GM21825 (cell line): Measurements from ENCODE around the gene BIRC5.
"Not testable (repeated sequence)": the region's sequence is repeated elsewhere in the genome, so short reads cannot be mapped to it uniquely, and the experiment has no call there.

Experiments used
- ATAC-seq: cut with Tn5 transposase; IDR thresholded peaks from one replicate; pipeline ENCODE4 v1.9.1; 2021; ENCODE audit warnings: mild to moderate bottlenecking, moderate library complexity; ENCODE audit not compliant: unreplicated experiment

BIRC5 gene

DNA sequence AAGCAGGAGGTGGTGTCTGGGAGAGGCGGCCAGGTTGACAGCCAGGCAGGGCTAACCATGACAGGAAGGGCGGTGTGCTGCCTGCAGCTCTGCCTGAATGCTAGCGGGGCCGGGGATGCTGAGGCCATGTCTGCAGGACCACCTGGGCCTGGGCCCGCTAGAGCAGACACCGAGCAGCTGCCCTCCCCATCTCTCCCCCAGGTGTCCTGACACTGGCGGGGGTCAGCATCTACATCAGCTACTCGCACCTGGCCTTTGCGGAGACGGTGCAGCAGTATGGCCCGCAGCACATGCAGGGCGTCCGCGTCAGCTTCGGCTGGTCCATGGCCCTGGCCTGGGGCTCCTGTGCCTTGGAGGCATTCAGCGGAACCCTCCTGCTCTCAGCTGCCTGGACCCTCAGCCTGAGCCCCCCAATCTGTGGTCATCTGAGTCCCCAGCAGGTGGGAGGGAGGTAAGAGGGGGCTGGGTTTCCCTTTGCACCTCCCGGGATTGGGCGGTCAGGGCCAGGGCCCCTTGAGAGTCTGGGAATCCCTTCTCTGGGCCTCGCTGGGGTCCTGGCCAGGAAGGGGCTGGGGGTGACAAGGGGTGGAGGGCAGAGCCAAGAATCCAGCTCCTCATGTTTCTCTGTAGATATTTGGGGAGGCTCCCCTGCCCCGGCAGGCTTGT is 24.9 kb downstream of the BIRC5 start:
- ATAC-seq = no peak

- ATAC-seq = no peak
Observed at GRCh38 chr17:78239489-78239931, 25.5 kb downstream of the BIRC5 start.

- no peak for ATAC-seq
Observed at GRCh38 chr17:78240012-78240655, 26.1 kb downstream of the BIRC5 start.

GRCh38 chr17:78240839-78241238 is 26.8 kb downstream of the BIRC5 start:
- ATAC-seq = no peak

DNA sequence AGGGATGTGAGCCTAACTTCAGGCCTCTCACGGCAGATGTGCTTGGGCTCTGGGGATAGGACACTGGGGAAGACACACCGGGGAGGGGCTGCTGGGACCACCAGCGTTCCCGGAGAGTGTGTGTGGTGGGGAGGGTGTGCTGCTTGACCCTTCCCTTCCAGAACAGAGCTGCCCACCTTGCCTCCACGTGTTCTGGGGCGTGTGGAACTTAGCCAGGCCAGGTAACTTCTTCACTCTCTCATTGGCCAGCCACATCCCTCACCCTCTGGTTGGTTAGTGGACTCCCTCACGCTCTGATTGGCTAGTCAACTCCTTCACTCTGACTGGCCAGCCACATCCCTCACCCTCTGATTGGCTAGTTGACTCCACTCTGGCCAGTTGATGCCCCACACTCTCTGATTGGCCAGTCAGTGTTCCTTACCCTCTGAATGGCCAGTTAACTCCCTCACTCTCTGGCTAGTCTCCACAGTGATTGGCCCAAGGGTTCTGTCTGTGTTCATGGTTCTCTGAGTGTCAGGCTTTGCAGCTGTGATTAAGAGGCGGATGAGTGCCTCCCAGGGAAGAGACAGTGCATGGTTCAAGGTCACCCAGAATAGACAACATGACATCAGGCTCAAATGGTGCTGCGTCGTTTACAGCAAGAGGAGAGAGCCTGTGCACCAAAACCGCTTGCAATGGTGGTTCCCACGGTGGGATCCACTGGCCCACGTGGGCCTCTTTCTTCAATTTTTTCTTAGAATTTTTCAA is 27.4 kb downstream of the BIRC5 start:
- no peak for ATAC-seq

DNA sequence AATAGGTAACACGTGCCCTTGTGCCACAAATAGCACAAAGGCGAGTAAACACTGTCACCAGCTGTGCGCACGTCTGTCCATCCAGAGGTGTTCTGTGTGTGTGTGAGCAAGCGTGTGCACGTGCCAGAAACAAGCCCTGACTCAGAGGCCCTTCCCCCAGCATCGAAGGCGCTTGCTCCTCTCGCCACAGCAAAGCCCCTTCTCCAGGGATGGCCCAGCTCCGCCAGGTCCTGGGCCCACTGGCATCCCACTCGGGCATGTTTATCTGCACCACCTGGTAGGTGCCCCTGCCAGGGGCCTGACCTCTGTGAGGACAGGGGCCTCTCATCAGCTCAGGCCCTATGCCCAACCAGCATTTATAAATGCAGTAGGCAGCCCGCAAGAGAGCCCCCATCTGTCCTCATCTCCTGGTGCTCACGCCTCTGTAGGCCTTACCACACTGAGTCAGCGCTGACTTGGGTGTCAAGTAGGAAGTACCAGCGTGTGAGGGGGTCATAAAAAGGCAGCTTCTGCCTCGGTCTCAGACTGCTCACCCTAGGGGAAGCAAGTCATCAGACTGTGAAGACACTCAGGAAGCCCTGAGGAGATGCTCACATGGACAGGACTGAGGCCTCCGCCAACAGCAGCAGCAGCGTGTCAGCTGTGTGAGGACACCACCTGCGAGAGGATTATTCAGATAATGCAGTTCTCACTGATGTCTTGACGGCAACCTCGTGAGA is 28.1 kb downstream of the BIRC5 start:
- no peak for ATAC-seq

GRCh38 chr17:78247304-78247703 is 33.3 kb downstream of the BIRC5 start:
- no peak for ATAC-seq

DNA sequence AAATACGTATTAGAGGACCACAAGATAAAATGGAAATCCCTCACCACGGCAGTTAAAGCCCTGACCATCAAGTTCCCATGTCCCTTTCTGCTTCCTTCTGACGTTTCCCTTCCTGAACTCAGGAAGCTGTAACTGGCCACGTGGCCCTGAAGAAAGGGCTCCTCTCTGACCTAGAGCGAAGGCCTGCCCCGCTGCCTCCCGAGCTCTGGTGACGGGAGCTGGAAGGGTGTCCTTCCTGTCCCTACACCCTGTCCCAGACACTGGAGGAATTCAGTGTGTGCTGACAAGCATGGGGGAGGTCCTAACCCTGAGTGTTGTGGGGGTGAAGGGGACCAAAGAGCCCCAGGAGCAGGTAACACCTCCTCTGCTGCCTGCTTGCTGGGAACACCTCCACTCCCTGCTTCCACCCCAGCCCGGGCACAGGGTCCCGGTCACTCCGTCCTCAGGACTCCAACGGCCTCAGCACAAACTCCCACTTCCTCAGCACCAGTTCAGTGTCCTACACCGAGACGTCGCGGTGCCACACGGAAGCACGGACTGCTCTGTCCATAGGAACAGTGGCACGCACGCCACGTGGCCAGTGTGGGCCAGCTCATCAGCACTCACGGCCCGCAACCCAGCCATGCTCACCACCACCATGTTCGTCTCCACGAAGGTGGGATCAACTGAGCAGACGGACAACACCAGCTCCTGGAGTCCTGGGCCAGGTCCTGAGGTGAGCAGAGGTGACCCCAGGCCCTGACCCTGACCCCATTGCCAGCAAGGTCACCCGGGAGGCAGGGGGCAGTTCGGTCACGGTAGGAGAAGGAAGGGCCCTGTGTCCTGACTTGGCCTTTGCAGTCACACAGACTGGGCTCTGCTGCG is 34.2 kb downstream of the BIRC5 start:
- no peak for ATAC-seq

GRCh38 chr17:78249074-78249817 is 35.2 kb downstream of the BIRC5 start:
- no peak for ATAC-seq

DNA sequence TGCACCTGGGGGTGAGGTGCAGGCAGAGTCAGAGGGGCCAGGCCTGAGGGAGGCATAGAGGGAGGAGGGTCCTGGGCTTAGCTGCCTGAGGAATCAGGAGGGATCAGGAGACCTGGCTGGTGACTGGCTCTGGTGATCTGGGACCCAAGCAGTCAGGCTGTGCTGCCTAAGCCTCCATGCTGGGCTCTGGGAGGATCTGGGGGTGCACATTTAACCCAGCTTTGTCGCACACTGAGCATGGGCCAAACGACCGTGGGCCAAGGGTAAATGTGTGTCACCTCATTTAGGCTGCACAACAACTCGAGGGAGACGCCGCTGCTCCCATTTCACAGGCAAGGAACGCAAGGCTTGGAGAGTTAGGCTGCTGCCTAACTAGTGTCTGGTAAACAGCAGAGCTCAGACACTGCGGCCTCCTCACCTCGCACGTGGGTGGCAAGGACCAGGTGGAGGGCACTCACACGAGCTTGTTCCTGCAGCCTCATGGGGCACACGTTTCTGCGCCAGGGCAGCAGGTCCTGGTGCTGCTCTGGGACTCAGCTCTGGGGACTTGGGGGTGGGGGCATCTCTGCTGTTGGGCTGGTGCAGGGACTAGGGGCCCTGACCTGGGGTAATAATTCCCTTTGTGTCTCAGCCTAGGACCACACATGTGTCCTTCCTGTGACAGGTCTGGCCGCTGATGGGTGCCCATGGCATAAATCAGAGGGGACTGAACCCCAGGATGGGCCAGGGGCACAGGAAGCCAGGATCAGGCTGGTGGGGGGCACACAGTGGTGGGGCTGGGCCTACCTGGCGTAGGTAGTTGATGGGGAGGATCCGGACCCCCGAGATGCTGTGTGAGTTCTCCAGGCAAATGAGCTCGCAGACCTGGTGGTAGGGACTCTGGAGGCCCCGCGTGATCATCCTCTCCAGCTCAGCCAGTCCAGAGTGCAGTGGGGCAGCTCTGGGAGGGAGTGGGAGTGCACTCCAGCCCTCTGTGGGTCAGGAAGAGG is 36.1 kb downstream of the BIRC5 start:
- ATAC-seq = no peak

DNA sequence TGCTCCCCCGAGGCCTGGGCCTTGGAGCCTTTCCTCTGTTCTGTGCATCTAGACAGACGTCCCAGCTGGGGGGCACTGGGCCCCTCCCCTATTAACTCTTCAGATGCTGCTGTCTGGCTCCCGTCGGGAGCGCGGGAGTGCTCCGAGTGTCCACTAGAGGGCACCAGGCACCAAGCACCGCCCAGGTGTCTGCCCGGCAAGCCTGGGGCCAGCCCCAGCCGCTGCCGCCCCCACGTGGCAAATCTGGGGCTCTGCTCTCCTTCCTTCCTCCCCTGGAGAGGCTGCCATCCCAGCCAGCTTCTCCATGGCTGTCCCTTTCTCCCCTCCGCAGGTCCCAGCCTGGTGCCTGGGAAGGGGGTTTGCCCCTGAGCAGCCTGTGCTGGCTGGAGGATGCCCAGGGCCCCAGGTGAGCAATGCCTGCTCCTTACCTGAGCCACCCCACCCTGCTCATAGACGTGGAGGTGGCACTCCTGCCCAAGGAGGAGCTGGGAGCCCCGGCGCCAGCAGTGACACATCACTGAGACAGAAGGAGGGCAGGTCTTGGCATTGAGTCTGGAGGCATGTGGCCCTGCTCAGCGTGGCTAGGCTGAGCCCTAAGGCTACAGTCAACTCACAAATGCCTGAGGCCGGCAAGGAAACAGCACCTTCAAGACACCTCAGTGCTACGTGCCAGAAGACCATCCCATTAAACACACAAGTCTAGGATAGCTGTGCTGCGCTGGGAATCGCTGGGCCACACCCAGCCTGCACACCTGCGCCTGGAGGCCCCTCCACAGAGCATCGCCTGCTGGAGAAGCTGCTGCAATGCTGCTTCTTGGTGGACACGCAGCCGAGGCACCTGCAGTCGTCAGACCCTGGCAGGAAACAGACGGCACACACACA is 37.1 kb downstream of the BIRC5 start:
- peak; percentile 62 for ATAC-seq

DNA sequence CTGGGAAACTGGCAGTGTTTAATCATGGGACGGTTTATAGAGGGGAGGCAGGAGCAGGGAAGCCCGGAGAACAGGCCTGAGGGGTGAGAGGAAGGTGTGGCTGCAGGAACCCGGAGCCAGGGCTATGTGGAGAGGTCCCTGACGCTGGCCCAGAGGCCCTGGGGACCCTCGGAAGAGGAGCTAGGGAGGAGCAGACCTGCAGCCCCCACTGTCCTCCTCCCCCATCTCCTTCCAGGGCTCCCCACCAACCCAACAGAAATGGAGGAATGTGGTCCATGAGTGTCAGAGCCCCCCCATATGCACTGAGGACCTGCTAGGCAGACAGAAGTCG is 37.7 kb downstream of the BIRC5 start:
- no peak for ATAC-seq

GRCh38 chr17:78252111-78252634 is 38.1 kb downstream of the BIRC5 start:
- ATAC-seq = no peak

DNA sequence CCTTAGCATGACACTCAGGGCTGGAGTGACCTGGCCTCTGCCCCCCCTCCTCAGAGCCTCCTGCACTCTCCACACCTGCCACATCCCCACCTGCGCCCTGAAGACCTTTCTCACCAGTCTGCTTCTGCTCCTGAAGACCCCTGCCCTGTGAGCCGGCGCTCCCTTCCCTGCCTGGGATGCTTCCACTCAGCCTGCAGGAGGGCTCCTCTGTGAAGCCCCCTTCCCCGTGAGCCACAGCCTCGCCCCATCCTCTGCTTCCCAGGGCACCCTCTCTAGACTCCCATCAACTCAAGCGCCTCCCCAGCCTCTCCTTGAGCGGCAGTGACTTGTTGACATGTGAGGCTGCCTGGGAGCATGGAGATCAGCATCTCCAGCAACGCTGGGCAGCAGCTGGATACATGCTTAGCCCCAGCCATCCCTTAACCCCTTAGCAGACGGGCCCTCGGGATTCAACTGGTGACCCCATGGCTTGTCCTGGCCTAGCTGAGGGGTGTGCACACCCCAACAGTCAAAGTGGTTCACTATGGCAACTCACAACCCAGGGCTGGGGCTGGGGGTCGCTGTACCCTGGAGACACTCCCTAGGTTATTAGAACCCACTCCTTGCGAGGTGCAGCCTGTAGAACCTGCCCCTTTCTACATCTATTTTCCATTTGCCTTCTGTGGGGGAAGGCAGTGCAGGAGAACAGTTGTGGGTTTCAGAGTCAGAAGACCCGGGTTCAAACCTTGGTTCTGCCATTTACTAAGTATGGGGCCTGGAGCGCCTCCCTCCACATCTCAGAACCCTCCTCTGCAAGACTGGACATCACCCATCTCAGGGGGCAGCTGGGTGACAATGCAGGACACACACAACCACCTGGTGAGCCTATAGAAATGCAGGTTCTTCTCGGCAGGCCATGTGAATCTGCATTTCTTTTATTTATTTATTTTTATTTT is 38.9 kb downstream of the BIRC5 start:
- ATAC-seq = no peak

- ATAC-seq = not testable (repeated sequence)
Observed at GRCh38 chr17:78253636-78253945, 39.5 kb downstream of the BIRC5 start.

DNA sequence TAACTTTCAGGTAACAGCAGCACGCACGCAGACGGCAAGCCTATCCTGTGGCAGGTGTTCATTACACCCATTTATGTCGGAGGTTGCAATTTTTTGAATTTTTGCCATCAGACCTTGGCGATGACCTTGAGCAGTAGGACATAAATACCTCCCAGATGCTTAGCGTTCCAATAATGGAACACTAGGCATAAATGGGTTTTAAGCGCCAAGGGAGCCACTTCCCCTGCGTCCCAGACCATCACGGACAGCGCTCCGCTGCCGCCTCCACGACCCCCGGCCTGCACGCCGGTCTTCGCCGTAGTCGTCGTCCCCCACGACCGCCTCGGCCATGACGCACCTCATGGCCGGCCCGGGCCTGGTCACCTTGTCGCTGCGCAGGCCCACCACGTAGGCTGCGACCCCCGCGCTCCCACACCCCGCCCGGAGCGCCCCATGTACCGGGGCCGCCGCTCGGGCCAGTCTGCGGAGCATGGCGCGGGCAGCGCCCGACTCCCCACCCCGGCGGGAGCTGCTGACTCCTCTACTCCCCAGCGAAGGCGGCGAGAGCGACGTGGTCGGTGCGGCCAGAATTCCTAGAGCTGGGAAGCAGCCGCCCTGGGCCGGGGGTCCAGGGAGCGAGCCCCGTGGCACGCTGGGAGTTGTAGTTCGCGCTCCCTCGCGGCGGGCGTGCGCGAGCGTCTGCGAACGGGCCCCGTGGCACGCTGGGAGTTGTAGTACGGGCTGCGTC is 40.1 kb downstream of the BIRC5 start:
- ATAC-seq = no peak
